Smooth muscle cell of the pulmonary artery (primary cell): ENCODE measurements around the gene LAMB1. TPM values are rescaled to one million over a fixed set of nuclear protein-coding genes. Genes with fewer than 3 reads are reported as not detected.

Experiments
- total RNA-seq: library from RNA; depleted of rRNA; stranded (reverse); fragments of >200 nt; gene quantifications from 2 replicates; pipeline ENCODE4 v1.2.3, GENCODE V29; 2014

The LAMB1 gene
- 749 and 814 TPM in 2 replicates for total RNA-seq

DNA sequence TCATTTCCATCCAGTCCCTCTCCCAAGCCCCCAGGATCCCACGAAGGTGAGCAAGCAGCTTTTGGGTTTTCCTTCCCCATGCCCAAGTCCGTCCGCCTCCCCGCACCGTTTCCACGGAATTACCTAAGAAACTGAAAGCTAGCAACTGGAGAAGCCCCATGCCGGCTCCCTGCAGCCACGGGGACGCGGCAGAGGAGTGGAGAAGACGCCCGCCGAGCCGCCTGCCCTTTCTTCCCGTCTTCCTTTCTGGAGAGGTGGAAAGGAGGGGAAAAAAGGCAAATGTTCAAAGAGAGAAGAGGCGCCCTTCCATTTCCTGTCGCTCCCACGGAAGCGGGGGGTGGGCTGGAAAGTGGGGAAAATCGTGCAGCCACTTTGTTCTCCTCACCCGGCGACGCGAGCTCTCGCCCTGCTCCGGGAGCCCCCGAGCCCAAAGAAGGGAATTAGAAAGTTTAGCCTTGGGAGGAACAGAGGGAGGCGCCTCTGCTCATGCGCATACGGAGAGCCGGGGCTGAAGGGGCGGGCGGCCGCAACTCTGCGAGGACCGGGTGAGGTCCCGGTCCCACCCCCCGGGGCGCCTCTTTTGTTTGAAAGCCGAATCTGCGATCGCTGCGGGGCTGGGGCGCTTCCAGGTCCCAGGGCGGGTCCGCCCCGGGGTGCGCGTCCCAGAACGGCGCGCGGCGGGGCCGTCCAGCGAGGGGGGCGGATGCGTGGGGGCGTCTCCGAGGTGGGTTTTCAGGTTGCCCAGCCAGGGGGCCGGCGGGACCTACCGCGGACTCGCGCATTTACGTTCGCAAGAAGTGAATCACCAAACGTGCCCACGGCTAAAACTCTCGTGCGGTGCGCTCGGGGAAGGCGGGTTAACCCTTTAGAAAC, at the start of gene LAMB1:
Gene LAMB1, minus strand, starts transcription at position 436 of the 873 bp plus-strand sequence. Its CDS starts 276 bp downstream, at position 160.

DNA sequence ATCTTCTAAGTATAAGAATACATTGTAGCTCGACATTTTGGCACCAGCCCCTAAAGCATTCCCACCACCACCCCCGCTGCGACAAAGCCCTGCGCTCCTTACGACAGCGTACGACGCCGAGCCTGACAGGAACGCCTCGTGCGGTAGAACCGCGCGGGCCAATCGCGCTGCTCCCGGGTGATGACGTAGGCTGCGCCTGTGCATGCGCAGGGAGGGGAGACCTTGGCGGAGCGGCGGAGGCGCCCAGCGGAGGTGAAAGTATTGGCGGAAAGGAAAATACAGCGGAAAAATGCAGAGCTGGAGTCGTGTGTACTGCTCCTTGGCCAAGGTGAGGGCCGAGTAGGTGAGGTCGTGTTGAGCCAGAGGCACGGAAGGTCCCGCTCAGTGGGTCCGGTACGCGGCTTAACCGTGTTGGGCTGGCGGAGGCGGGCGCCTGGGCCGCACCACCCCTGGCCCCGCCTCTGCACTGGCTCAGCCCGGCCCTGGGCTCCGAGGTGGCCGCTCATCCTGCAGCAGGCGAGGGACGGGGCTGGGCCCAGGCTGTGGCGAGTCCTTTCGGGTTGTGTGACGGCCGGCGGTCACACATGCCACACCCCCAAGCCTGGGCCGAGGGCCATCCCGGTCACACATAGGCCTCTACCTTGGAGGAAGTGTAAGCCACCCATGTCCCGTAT, 111.9 kb downstream of the LAMB1 start, which contains the start of gene DLD:
Gene DLD, plus strand, starts transcription at position 222 of the 674 bp plus-strand sequence. Its CDS starts 68 bp downstream, at position 290.

Other genes with a start within 250 kb of the LAMB1 start
- gene SLC26A3, start 199.9 kb downstream of the LAMB1 start, total RNA-seq = not detected in 2 replicates
- 52.9 and 54.2 TPM in 2 replicates for gene DLD, start 112.0 kb downstream of the LAMB1 start, total RNA-seq
- gene LAMB4, start 127.2 kb upstream of the LAMB1 start, total RNA-seq = 0.07 and 0.30 TPM in 2 replicates